PFSK-1 (cell line): Measurements from ENCODE around the gene SLC39A1.

ENCODE experiments used
- FOXP2 ChIP-seq: optimal IDR thresholded peaks from 2 replicates; pipeline ENCODE3; 2011; ENCODE audit warnings: borderline replicate concordance, control low read depth, inconsistent platforms; ENCODE audit not compliant: insufficient read depth; ENCODE audit errors: extremely low read length, extremely low read depth
- POLR2AphosphoS5 ChIP-seq: IDR thresholded peaks from 2 replicates; pipeline ENCODE4 v1.6.1; 2012; ENCODE audit warnings: low read depth, mild to moderate bottlenecking, control low read depth, low read length, moderate library complexity
- REST ChIP-seq, 2 experiments: IDR thresholded peaks; 2 replicates each; pipeline versions ENCODE4 v1.6.1 to v1.8.0; 2011 to 2012; ENCODE audit warnings: low read depth in 2 of 2, low read length in 2 of 2, control low read depth in 1 of 2, inconsistent platforms in 1 of 2, mild to moderate bottlenecking in 1 of 2, moderate library complexity in 1 of 2; ENCODE audit not compliant: insufficient read depth in 1 of 2
- SIN3A ChIP-seq: IDR thresholded peaks from 2 replicates; pipeline ENCODE4 v1.6.1; 2012; ENCODE audit warnings: mild to moderate bottlenecking, low read length, moderate library complexity, borderline replicate concordance; ENCODE audit not compliant: insufficient read depth
- TAF1 ChIP-seq: IDR thresholded peaks from 2 replicates; pipeline ENCODE4 v1.6.1; 2012; ENCODE audit warnings: low read length, control low read depth, borderline replicate concordance; ENCODE audit not compliant: insufficient read depth

Gene SLC39A1

GRCh38 chr1:153926405-153926804 is 36.9 kb downstream of the SLC39A1 start:
- no peak for TF ChIP-seq REST (IDR thresholded peaks at IDR 0.05; ENCODE audit: insufficient read depth in 1 of 2, low read depth in 2 of 2, low read length in 2 of 2)
- TF ChIP-seq FOXP2: no peak
- TF ChIP-seq POLR2AphosphoS5: no peak
- TF ChIP-seq SIN3A: no peak
- TF ChIP-seq TAF1: no peak

- TF ChIP-seq TAF1: peak; percentile 79; the same call in 1 of the 2 replicates
- TF ChIP-seq FOXP2: no peak
- no peak for TF ChIP-seq SIN3A
- TF ChIP-seq REST (IDR thresholded peaks at IDR 0.05; ENCODE audit: insufficient read depth in 1 of 2, low read depth in 2 of 2, low read length in 2 of 2): no peak; a peak in 1 of 4 replicates
- TF ChIP-seq POLR2AphosphoS5: peak; percentile 73
Observed at GRCh38 chr1:153922972-153923925, 40.1 kb downstream of the SLC39A1 start, which contains the start of gene GATAD2B. Gene GATAD2B (minus strand): TSS chr1:153922972. CDS start chr1:153828347, 94,625 bp downstream.

GRCh38 chr1:153922076-153922971 is 41.0 kb downstream of the SLC39A1 start:
- peak; percentile 52; the same call in 1 of the 2 replicates for TF ChIP-seq TAF1
- TF ChIP-seq SIN3A: peak; percentile 4; the same call in 1 of the 2 replicates
- TF ChIP-seq REST (IDR thresholded peaks at IDR 0.05; ENCODE audit: insufficient read depth in 1 of 2, low read depth in 2 of 2, low read length in 2 of 2): no peak
- peak; percentile 74 for TF ChIP-seq FOXP2
- peak; percentile 39; the same call in 1 of the 2 replicates for TF ChIP-seq POLR2AphosphoS5

GRCh38 chr1:153921803-153922075 is 41.6 kb downstream of the SLC39A1 start:
- TF ChIP-seq FOXP2 (no peak), SIN3A (peak; percentile 37; the same call in 1 of the 2 replicates)

GRCh38 chr1:153921080-153921802 is 42.1 kb downstream of the SLC39A1 start:
- no peak for TF ChIP-seq SIN3A
- TF ChIP-seq REST (IDR thresholded peaks at IDR 0.05; ENCODE audit: insufficient read depth in 1 of 2, low read depth in 2 of 2, low read length in 2 of 2): no peak
- TF ChIP-seq POLR2AphosphoS5: no peak
- TF ChIP-seq FOXP2: no peak
- TF ChIP-seq TAF1: no peak
